NCI-H69 (cell line): ENCODE data around the gene FMNL1.

Experiments
- DNase-seq: peaks from one replicate; lab custom pipeline; 2025; lab: John Stamatoyannopoulos, UW

FMNL1 gene

DNA sequence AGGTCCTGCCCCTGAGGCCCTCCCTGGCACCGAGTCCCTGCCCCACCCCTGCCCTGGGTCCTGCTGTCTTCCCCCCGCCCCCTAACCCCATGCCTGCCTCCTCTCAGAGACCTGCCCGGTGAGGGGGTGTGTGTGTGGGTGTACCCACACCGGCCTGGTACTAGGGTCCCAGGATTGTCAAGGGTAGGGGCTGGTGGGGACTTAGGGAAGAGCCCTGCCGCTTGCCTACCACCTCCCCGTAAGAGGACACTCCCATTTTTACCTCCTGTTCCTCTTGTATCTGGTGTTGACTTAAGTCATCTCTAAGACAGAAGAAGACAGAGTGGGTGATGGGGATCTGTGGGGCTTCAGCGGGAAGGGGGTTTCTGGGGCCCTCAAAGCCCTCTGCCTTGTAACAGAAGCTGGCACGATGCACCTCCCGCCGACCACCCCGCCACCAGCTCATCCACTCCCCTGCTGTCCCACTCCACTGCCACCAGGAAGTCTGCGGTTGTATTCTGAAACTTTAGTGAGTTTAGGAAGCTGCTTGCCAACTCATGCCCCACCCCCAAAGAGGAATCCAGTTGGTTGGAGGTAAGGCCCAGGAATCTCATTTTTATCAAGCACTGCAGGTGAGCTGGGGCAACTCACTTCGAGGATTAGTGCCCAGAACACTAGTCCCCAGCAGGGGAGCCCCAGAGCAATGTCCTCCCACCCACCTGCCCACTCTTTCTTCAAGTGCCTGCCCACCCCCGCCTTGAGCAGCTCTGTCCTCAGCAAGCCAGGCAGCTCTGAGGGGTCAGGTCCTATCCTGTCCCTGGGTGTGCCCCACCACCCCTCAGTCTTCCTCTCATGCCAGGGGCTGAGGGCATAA is 34.7 kb downstream of the FMNL1 start:
- no peak for DNase-seq

DNA sequence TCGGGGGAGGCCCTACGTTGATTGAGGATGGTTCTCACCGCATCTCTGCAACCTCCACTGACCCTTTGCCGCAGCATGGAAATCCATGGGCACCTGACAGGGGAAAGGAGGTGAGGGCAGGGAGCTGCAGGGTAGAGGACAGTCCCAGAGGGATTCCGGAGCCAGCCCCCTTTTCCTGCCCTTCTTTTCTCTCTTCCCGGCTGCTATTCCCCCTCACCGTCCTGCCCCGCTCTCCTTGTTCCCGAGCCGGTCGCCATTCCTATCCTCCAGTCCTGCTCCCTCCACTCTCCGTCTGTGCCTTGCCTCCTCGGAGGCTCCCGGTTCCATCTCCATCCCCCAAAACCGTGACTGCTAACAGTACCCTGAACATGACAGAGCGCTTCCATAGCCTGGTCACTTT is 35.4 kb downstream of the FMNL1 start:
- DNase-seq = no peak

DNA sequence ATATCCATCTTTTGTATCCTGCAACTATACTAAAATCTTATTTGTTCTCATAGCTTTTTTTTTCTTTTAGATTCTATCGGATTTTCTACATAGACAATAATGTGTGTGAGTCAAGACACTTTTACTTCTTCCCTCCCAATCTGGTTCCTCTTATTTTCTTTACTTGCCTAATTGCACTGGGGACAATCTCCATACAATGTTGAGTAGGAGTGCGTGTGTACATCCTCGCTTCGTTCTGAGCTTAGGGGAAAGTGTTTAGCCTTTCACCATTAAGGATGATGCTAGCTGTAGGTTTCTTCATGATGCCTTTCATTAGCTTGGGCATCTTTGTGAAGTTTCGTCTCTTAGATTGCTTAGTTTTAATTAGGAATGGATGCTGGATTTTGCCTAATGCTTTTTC is 37.3 kb downstream of the FMNL1 start:
- DNase-seq = no peak

DNA sequence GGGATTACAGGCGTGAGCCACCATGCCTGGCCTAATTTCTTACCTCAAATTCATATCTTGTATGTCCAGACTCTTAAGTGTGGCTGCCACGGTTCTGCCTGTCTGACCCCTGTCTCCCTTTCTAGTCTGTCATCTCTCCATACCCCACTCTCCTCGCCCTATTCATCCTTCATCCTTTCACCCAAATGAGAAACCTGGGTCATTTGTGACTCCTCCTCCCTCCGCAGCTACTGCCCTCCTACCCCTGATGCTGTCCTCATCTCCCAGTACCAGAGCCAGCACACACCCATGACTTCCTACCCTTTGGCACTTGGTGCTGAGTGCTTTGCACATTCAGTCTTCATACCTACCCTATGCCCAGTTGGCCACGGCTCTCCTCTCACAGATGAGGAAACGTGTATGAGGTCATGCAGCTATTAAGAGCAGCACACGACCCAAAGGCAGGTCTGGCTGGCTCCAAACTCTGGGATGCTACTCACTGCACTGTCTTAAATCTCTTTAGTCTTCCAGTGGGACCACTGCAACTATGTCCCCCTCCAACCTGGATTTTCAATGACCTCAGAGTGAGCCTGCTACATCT is 38.6 kb downstream of the FMNL1 start:
- DNase-seq = no peak

DNA sequence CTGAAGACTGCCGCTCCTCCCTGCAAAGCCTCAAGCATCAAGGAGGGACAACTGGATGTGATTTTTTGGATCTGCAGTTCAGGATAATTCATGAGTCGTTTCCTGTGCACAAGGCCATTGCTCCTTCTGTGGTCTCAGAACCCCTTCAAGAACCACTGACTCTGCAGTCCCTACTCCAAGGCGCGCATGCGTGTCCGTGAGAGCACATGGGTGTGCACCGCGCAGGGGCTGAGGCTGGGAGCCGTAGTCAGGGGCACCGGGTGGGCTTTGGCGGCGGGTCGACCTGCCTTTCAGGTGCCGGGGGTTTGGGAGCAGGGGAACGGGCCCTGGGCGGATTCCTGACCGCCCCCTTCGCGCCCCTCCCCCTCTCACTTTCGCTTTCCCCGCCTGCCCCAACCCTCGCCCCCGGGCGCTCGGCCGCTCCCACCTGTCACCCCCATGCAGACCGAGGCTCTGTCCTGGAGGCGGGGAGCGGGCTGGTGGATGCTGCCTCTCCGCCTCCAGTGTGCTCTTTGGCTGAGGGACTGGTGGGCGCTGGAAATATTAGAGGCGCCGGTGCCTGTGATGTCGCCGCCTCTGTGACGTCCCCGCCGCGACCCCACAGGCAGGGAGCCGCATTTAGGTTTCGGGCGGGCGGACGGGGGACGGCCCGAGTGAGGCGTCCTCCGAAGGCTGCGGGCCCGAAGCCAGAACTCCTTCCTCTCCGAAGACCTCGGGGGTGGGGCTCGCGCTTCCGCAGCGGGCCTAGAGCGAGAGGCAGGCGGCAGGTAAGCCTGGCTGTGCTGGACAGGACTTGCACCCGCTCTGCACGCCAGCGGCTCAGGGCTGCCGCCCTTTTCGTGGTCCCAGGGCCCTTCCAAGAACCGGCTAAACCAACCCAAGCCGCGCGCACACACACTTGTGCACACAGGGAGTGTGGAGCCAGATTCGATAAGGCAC is 40.2 kb downstream of the FMNL1 start, which contains the start of gene SPATA32:
TSS of gene SPATA32 (minus strand) at position 518 of the 939 bp plus-strand sequence. CDS start at position 440, 78 bp downstream.
- no peak for DNase-seq

DNA sequence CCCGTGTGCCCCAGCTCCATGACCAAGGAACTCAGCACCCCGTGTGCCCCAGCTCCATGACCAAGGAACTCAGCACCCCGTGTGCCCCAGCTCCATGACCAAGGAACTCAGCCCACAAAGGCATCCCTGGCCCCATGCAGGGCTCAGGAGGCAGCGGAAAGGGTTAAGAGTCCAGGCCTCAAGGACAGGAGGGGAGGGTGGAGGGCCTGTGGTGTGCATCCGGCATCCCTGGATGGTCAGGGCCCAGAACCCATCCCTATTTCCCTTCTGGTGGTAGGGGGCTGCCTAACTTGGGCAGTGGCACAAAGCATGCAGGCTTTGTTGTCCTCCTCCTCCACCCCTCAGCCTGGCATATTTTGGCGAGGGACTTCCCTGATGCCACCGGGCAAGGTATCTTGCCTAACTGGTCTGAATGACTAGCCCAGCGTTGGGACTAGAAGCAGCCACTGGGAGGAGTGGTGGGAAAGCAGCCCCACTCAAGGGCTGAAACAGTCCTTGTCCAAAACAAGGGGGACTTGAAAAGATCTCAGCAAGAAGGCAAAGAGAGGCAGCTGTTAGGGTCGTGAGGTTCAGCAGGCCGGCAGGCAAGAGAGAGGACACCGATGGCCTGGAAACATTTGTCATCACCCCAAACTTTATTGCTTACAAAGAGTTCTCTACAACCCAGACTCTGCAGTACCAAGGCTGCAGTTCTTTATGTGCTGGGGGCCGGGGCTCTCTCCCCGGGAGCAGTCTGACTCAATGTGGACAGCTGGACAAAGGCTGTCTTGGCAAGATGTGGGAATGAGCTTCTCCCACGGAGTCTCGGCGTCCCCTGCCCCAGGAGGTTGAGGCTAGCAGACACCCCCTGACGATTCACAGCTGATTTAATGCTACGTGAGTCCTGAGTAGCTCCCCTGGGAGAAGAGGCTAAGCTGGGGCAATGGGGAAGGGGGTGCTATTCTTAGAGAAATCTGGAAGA is 41.1 kb downstream of the FMNL1 start:
- no peak for DNase-seq

DNA sequence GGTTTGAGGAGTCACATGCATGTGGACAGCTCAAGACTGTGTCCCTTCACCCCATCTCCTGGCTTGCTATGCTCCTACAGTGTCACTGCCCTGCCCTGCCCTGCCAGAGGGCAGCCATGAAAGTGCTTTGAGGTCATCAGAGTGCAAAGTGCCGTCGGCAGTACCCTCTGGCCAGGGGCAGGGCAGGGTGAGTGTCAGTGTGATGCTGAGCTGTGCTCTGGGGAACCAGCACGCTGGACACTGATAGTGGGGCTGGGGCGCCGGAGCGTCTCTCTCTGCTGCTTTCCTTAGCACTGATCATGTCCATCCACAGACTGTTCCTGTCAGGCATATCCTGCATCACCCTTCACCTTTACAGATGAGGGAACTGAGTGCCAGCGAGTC is 41.8 kb downstream of the FMNL1 start:
- DNase-seq = no peak

DNA sequence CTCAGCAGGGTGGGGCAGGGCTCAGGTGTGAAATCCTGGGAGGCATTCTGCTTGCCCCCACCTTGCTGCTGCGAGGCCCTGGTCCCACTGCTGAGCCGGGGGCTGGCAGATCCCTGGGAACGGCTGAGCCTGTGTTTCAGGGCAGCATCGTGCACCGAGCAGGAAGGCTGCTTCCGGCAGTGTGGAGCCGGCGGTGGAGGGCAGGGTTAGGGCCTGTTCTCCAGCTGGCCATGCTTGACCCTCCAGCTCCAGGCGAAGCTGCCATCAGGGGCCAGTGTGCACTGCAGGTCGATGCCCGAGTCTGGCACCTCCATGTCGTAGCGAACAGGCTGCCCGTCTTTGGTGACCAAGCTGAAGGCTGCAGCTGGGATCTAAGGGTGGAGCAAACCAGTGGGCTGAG is 42.7 kb downstream of the FMNL1 start:
- no peak for DNase-seq

DNA sequence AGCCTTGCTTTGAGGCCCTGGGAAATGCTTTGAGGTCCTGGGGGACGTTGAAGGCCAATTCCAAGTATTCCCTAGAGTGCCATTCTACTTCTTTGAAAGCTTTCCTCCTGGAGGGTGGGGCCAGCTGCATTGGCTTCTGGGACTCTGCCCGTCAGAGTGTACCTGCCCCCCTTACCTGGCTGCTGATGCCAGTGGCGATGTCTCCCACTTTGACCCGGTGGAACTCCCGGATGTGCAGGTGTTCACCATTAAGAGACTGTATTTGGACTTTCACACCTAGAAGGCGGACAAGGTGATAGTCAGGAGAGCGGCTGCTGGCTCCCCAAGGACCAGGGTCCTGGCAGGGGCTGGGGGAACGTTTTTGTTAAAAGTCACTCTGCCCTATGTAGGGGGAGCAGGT is 43.3 kb downstream of the FMNL1 start:
- DNase-seq = no peak

DNA sequence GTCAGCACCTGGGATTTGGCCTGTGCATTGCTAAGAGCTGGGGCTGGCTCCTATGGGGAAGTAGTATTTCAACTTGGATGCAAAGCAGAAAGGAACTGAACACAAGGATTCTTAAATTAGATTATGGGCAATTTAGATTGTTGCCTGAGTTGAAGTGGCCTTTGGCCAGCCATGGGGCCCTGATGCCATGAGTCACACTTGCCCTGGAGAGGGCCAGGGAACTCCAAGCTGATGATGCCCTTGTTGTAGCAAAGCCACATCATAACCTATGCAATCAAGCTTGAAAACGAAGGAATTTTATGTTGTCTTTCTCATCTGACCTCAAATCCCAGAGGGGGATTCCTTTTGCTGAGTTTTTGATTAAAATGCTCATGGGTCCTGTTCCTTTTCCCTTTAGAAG is 44.1 kb downstream of the FMNL1 start:
- DNase-seq = no peak

DNA sequence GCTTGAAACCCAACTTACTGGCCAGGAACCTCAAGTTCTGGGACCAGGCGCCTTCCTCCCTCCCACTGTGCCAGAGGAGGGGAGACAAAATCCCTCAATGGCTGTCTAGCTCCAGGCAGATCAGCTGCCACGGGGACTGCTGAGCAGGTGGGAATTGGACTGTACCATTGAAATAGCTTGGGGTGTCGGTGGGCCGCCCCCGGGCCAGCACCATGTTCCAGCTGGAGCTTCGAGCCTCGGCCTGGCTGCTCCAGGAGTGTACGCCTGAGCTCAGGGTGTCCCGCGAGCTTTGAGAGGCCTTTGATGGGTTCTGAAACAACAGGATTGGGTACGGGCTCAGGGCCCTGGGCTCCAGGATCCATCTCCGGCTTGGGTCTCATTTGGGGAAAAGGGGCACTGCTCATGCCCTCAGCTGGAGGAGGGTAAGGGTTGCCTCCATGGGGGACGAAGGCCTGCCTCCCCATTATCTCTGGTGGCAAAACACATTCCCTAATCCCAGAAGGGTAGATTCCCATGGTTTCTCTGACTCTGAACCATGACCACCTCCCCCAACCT is 44.8 kb downstream of the FMNL1 start:
- DNase-seq = no peak

DNA sequence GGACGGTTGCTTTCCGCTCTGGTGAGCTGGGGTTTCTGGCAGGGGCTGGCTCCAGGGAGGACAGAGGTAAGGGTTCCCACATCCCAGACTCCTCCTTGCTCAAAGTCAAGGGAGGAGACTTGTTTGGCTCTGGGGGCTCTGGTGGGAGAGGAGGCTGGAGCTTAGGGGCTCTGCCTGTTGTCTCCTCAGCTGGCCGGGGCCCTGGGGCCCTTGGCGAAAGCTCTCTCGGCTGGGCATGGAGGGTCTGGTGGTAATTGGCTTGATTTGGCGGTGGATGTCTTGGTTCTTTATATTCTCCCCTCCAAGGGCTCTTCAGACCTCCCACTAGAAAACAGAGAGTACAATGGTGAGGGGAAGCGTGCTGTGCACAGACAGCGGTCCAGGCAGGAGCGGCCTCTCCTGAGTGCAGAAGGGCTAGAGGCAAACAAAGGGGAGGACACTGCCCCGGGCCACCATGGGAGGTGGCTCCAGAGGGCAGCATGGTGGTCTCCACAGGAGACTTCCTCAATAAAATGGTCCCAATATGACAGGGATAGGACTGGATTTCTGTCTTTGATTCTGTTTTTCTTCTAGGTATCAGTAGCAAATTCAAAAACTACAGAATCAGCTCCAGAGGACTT is 45.9 kb downstream of the FMNL1 start:
- no peak for DNase-seq

DNA sequence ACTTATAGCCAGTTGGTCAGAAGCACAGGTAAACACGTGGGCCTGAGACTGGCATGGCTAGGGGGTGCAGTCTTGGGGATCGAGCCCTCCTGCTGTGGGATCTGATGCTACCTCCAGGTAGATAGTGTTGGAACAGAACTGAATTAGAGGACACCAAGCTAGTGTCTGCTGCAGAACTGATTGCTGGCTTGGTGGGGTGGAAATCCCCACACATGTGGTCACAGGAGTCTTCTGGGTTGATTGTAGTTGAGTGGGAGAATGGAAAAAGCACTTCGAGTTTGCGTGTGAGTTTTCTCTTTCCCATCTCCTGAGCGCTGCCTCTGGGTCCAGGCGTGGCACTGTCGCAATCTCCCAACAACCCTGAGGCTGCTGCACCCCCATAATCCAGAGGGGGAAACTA is 48.2 kb downstream of the FMNL1 start:
- DNase-seq = no peak

DNA sequence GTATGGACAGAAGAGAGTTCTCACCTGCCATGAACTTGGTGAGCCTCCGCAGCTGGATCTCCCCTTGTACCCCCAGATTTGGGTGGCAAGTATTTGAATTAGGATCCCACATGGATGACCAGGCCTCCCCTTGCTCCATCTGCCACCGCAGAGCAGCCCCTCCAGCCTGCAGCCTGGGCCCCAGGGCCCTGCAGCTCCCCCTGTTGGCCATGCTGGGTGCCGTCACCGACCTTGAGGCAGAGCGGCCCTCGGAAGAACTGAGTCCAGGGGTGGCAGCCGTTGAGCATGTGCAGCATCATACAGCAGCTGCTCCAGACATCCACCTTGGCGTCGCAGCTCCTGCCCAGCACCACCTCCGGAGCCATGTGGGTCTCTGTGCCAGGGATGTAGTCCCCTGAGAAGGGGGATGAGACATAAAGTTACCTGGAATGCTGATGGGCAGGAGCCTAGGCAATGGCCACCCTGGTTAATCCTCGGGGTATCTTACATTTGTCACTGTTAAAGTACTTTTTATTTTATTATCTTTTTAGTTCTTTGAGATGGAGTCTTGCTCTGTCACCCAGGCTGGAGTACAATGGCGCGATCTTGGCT is 49.2 kb downstream of the FMNL1 start:
- peak; percentile 37 for DNase-seq

DNA sequence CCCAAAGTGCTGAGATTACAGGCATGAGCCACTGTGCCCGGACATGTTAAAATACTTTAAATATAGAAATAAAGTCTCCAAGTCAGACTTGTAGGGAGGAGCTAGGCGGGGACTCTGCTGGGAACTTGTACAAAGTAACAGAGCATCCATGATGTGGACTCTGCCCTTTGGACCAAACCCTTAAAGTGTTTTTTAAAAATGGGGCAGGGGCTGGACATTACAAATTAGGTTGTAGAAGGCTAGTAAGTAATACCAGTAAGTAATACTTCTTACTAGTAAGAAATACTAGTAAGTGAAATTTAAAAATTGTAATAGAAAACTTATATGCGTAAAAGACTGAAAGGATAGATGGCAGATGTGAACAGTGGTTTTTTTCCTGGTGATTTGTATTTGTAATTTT is 49.9 kb downstream of the FMNL1 start:
- no peak for DNase-seq

DNA sequence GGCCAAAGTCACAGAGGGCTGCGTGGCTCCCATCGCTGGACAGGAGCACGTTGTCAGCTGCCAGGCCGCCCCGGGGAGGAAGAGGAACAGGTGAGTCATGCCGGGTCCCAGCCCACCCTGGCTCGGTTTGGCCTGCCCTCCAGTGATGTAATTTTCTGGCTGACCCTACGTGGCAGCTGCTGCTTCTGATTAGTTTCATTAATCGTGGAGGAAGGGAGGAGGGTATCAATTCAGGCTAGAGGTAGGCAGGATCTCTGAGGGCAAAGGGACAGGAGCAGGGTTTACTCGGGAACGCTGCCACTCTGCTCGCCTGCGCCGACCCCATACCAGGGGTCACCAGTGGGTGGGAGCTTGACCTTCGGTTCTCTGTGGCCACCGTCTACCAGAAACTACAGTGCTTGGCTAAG is 51.9 kb downstream of the FMNL1 start:
- DNase-seq = no peak

DNA sequence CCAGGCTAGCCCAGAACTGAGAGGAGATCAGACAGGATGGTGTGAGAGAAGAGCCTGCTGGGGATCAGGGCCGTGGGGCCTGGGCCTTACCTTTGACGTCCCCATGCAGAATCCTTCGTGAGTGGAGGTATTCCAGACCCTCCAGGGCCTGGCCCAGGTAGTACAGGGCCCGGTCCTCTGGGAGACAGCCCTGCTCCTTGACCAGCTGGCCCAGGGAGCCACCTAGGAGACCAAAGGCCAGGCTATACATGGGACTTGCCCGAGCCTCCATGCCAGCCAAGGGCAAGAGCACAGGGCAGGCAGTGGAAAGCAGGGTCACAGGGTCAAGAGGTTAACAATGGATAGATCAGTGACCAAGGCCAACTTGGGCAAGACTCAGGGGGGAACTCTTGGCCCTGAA is 52.3 kb downstream of the FMNL1 start:
- DNase-seq = no peak

DNA sequence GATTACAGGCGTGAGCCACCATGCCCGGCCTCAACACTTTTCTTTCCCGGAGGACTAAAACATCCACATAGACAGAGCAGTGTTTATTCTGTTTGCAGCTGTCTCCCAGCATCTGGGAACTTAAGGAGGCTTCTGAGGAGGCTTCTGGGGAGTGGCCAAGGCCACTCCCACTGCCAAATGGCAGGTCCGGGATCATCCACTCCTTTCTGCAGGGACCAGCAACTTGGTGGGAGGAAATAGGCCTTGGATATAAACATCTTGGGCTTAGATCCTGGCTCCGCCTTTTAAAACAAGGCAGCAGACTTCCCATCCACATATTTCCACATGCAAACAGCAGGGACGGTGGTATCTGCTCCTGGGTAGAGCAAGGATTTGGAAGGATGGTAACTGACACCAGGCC is 54.3 kb downstream of the FMNL1 start:
- DNase-seq = no peak

DNA sequence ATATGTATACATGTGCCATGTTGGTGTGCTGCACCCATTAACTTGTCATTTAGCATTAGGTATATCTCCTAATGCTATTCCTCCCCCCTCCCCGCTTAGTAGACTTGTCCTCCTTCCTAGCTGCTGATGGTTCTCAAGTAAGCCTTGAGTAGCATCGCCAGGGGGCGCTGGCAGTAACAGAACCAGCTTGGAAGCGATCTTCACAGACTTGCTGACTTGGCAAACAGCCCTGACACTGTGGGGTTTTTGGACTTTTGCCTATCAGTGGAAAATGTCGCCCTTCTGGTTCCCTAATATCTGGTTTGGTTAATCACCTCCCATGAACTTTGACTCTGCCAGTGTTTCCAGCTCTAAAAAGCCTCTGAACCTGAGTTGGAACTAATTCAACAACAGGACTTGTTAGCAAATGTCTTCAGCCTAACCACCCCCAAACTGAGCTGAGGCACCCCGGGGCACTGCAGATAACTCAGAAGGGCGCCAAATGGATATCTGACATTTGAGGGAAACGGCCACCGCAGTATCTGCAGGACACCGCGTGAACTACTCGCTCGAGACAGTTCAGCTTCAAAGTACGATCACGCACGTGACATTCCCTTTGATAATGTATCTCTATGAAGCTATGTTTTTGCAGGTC is 55.6 kb downstream of the FMNL1 start:
- DNase-seq = peak; percentile 93

DNA sequence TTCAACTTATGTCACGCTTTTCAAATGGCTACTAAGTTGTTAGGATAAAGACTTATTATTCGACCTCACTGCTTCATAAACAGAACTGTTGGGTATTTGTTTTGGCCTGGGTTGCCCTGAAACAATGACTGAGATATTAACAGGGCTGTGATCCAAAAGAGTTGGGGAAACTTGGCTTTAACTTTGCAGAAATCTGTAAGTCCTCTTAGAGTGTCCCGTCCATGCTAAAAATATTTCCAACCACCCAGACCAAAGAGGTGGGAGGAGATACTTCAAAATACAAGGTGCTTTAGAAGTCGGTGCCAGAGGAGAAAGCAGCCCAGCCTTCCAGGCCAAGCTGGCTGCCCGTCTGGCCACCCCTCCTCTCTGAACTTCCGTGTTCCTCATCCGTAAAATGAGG is 56.3 kb downstream of the FMNL1 start:
- no peak for DNase-seq
